ENCODE measurements around the gene ZBED5. TPM values are rescaled to one million over a fixed set of nuclear protein-coding genes. Genes with fewer than 3 reads are reported as not detected.

ZBED5 gene
- total RNA-seq, 1 experiment from 2014 or later, result 43.5 TPM

- Histone ChIP-seq H3K4me1 (ENCODE audit: insufficient read depth, low read length, poor library complexity, severe bottlenecking) (peaks cover 18% of the 10 kb centered on the region), H3K27me3 (replicated peaks; ENCODE audit: insufficient read depth, low read depth, low read length, poor library complexity) (no peaks in the 10 kb centered on the region), H3K9me3 (ENCODE audit: low read depth, low read length, poor library complexity, severe bottlenecking) (no peaks in the 10 kb centered on the region), H3K4me3 (ENCODE audit: low read depth, low read length, poor library complexity, severe bottlenecking) (peak overlapping the region; percentile 94), H3K36me3 (ENCODE audit: insufficient read depth, low read length, poor library complexity, severe bottlenecking) (peaks cover 40% of the 10 kb centered on the region), H3K27ac (ENCODE audit: low read depth, low read length, poor library complexity, severe bottlenecking) (peak overlapping the region; percentile 98)
- DNase-seq (ENCODE audit: low spot score), result no peak
- ChIA-PET POLR2A (ENCODE audit: low non-redundant PET) (interaction anchor here (0.6 to 1.7 kb wide), 3 partner anchors 13 to 81 kb away, joined by 3 to 17 read pairs (median 8); partner anchors contain the start of gene ZBED5), CTCF (interaction anchor here (0.5 kb wide), 1 partner anchor 403 kb away, joined by 5 read pairs; no protein-coding TSS in a partner anchor)
- no peak for TF ChIP-seq EZH2 (IDR thresholded peaks at IDR 0.05; ENCODE audit: borderline replicate concordance, low read depth, low read length, poor library complexity, severe bottlenecking)
- TF ChIP-seq, protein P1, sequence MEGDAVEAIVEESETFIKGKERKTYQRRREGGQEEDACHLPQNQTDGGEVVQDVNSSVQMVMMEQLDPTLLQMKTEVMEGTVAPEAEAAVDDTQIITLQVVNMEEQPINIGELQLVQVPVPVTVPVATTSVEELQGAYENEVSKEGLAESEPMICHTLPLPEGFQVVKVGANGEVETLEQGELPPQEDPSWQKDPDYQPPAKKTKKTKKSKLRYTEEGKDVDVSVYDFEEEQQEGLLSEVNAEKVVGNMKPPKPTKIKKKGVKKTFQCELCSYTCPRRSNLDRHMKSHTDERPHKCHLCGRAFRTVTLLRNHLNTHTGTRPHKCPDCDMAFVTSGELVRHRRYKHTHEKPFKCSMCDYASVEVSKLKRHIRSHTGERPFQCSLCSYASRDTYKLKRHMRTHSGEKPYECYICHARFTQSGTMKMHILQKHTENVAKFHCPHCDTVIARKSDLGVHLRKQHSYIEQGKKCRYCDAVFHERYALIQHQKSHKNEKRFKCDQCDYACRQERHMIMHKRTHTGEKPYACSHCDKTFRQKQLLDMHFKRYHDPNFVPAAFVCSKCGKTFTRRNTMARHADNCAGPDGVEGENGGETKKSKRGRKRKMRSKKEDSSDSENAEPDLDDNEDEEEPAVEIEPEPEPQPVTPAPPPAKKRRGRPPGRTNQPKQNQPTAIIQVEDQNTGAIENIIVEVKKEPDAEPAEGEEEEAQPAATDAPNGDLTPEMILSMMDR (conservative IDR thresholded peaks at IDR 0.05; ENCODE audit: low read depth, low read length), result no peak
- intact Hi-C loops (cut with micrococcal nuclease; ENCODE audit: unreplicated experiment), result loop anchor here (5.0 kb wide), 2 partner anchors 49 to 124 kb away; partner anchors contain the start of gene ZBED5
- BruUV-seq (replicated peaks), result no TSS peak
Observed at GRCh38 chr11:10808235-10808552, 49.7 kb downstream of the ZBED5 start.

GRCh38 chr11:10807493-10808234, 50.2 kb downstream of the ZBED5 start:
- H3K4me1 ChIP-seq (ENCODE audit: insufficient read depth, low read length, poor library complexity, severe bottlenecking), result peaks cover 18% of the 10 kb centered on the region
- no peaks in the 10 kb centered on the region for H3K9me3 ChIP-seq (ENCODE audit: low read depth, low read length, poor library complexity, severe bottlenecking)
- peaks cover 45% of the 10 kb centered on the region for H3K36me3 ChIP-seq (ENCODE audit: insufficient read depth, low read length, poor library complexity, severe bottlenecking)
- H3K27me3 ChIP-seq (replicated peaks; ENCODE audit: insufficient read depth, low read depth, low read length, poor library complexity), result no peaks in the 10 kb centered on the region
- H3K4me3 ChIP-seq (ENCODE audit: low read depth, low read length, poor library complexity, severe bottlenecking), result peak overlapping the region; percentile 94
- TF ChIP-seq EZH2 (IDR thresholded peaks at IDR 0.05; ENCODE audit: borderline replicate concordance, low read depth, low read length, poor library complexity, severe bottlenecking), result no peak
- TF ChIP-seq, protein P1 (conservative IDR thresholded peaks at IDR 0.05; ENCODE audit: low read depth, low read length), result no peak
- intact Hi-C loops (cut with micrococcal nuclease; ENCODE audit: unreplicated experiment), result loop anchor here (5.0 kb wide), 2 partner anchors 50 to 125 kb away; partner anchors contain the start of gene ZBED5
- peak overlapping the region; percentile 98 for H3K27ac ChIP-seq (ENCODE audit: low read depth, low read length, poor library complexity, severe bottlenecking)
- no TSS peak for BruUV-seq (replicated peaks)
- peak; percentile 62 for DNase-seq (ENCODE audit: low spot score)
- POLR2A ChIA-PET (ENCODE audit: low non-redundant PET), result interaction anchor here (0.6 kb wide), 1 partner anchor 13 kb away, joined by 17 read pairs; no protein-coding TSS in a partner anchor
- CTCF ChIA-PET, result no interaction called here

DNA sequence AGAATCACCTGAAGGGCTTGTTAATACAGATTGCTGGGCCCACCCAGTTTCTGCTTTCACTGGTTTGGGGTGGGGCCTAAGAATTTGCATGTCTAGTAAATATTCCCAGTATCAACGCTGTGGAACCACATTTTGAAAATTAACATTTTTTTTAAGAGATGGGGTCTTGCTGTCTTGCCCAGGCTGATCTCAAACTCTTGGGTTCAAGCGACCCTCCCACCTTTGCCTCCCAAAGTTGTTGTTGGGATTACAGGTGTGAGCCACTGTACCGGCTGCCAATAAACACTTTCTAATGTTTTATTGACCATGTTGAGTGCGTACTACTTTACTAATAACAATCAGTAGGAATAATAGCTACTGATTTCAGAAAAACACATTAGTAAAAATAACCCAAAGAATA, 51.6 kb downstream of the ZBED5 start:
- TF ChIP-seq, protein P1 (conservative IDR thresholded peaks at IDR 0.05; ENCODE audit: low read depth, low read length), result no peak
- TF ChIP-seq EZH2 (IDR thresholded peaks at IDR 0.05; ENCODE audit: borderline replicate concordance, low read depth, low read length, poor library complexity, severe bottlenecking), result no peak
- DNase-seq (ENCODE audit: low spot score), result no peak
- ChIA-PET POLR2A (ENCODE audit: low non-redundant PET) (no interaction called here), CTCF (no interaction called here)
- peak overlapping the region; percentile 94 for H3K4me3 ChIP-seq (ENCODE audit: low read depth, low read length, poor library complexity, severe bottlenecking)
- BruUV-seq (replicated peaks), result no TSS peak
- H3K4me1 ChIP-seq (ENCODE audit: insufficient read depth, low read length, poor library complexity, severe bottlenecking), result peaks cover 18% of the 10 kb centered on the region
- intact Hi-C loops (cut with micrococcal nuclease; ENCODE audit: unreplicated experiment), result loop anchor here (5.0 kb wide), 2 partner anchors 51 to 126 kb away; partner anchors contain the start of gene ZBED5
- H3K36me3 ChIP-seq (ENCODE audit: insufficient read depth, low read length, poor library complexity, severe bottlenecking), result peaks cover 60% of the 10 kb centered on the region
- no peak overlapping the region for H3K27ac ChIP-seq (ENCODE audit: low read depth, low read length, poor library complexity, severe bottlenecking)
- no peaks in the 10 kb centered on the region for H3K27me3 ChIP-seq (replicated peaks; ENCODE audit: insufficient read depth, low read depth, low read length, poor library complexity)
- no peaks in the 10 kb centered on the region for H3K9me3 ChIP-seq (ENCODE audit: low read depth, low read length, poor library complexity, severe bottlenecking)

Data from A673 (cell line).